Activated CD8-positive, alpha-beta T cell treated with anti-CD3 and anti-CD28 coated beads, Interleukin-2, amount 10 ng/mL, durations not matched to agents 7 days and 5 days (primary cell): ENCODE measurements around the gene PPP2R2C. TPM values are rescaled to one million over a fixed set of nuclear protein-coding genes. Genes with fewer than 3 reads are reported as not detected.
A peak's percentile ranks its signal among the peaks of the same experiment; 100 is the strongest.

Experiments
- ATAC-seq: fragments of 150-1000 bp; cut with Tn5 transposase; one replicate; pipeline ENCODE4 v1.10.0; 2021; ENCODE audit warnings: moderate library complexity
- CTCF ChIA-PET: fragments of 350-600 bp; sonication (Branson Sonifier 250); formaldehyde crosslinking; loops from one replicate; lab custom pipeline; 2021; ENCODE audit warnings: antibody characterized with exemption; lab: Charles Lee
- POLR2A ChIA-PET: fragments of 350-600 bp; sonication (Branson Sonifier 250); formaldehyde crosslinking; loops from one replicate; lab custom pipeline; 2021; ENCODE audit warnings: antibody characterized with exemption; lab: Charles Lee
- DNase-seq: peaks from one replicate; pipeline ENCODE4 v3.0.0-alpha.2; 2020
- H3K27ac Mint-ChIP-seq: one replicate; pipeline ENCODE4 v1.8.0; 2021; ENCODE audit warnings: mild to moderate bottlenecking, mixed read lengths
- H3K27me3 Mint-ChIP-seq: one replicate; pipeline ENCODE4 v1.8.0; 2021; ENCODE audit warnings: low read depth, mixed read lengths
- H3K36me3 Mint-ChIP-seq: one replicate; pipeline ENCODE4 v1.8.0; 2021; ENCODE audit warnings: low read depth, mixed read lengths
- H3K4me1 Mint-ChIP-seq: one replicate; pipeline ENCODE4 v1.8.0; 2021; ENCODE audit warnings: low read depth, mixed read lengths
- H3K4me3 Mint-ChIP-seq: one replicate; pipeline ENCODE4 v1.8.0; 2021; ENCODE audit warnings: mild to moderate bottlenecking, mixed read lengths
- H3K9me3 Mint-ChIP-seq: one replicate; pipeline ENCODE4 v1.8.0; 2022; ENCODE audit warnings: mixed read lengths; ENCODE audit not compliant: insufficient read depth
- total RNA-seq, 2 experiments: library from RNA; stranded (reverse); gene quantifications; one replicate each; pipeline ENCODE4 v1.2.3, GENCODE V29; 2021

PPP2R2C gene
- total RNA-seq, 2 experiments from 2014 or later, result not detected

DNA sequence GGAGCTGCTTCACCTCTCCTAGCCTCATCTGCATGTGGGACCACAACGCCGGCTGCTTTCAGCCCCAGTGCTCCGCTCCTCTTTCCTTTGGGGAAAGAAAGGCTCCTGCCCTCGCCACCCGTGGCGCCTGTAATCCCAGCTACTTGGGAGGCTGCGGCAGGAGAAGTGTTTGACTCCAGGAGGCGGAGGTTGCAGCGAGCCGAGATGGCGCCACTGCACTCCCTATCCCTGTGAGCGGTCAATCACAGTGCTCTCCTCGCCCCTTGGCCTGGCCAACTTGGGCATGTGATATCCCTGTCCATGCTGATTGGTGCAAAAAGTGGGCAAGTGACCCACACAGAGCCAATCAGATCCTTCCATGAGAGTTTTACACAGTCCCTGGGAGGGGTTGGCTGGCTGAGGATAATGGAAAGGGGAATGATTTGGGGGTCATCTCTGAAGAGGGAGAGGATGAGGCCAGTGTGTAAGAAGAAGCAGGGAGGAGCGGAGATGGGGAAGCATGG, 146.6 kb downstream of the PPP2R2C start:
- peaks cover 19% of the 10 kb centered on the region for H3K27me3 Mint-ChIP-seq

DNA sequence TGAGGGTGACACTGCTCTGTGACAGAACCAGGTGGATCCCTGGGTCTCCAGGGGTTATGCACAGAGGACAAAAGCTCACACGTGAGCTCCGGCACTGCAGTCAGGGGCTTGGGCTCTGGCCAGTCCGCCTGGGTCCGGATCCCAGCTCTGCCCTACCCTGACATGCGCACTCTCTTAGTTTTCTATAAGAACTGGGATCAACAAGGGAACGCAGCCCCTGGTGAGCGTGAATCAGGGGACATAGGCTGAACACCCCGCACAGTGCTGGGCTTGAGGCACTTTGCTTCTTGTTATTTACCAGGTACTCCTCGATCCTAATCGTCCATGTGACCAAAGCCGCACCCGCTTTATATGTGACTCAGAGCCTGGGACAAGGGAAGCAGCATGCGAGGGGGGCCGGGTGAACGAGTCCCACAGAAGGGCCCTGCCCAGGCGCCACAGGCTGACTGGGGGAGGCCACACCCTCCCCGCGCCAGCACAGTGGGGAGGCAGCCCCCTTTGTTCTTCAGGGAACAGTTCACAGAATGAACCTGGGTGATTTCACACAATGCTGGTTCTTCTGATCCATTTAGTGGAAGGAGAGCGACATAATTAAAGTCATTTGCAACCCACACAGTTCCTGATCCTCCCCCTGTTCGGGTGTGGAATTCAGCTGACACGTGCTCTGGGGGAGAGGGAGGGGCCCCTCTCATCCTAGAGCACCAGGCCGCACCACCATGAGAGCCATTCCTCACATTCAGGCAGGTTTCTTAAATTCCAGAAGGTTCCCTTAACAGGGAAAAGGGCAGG, 147.2 kb downstream of the PPP2R2C start:
- Mint-ChIP-seq H3K27me3 (peaks cover 19% of the 10 kb centered on the region), H3K27ac (no peak overlapping the region), H3K4me1 (peaks cover 26% of the 10 kb centered on the region), H3K4me3 (no peak overlapping the region), H3K36me3 (no peaks in the 10 kb centered on the region), H3K9me3 (no peaks in the 10 kb centered on the region)
- ATAC-seq (no peak), DNase-seq (peak; percentile 30)
- ChIA-PET POLR2A (no interaction called here), CTCF (interaction anchor here (0.7 to 15.4 kb wide), 3 partner anchors 61 to 74 kb away, joined by 3 to 226 read pairs (median 4); no protein-coding TSS in a partner anchor)

More for the DNA sequence above, 146.6 kb downstream of the PPP2R2C start:
- CTCF ChIA-PET, result interaction anchor here (0.7 to 15.4 kb wide), 3 partner anchors 50 to 74 kb away, joined by 3 to 226 read pairs (median 3); no protein-coding TSS in a partner anchor
- no peaks in the 10 kb centered on the region for H3K36me3 Mint-ChIP-seq
- no peak overlapping the region for H3K4me3 Mint-ChIP-seq
- DNase-seq, result no peak
- H3K27ac Mint-ChIP-seq, result no peak overlapping the region
- H3K9me3 Mint-ChIP-seq, result no peaks in the 10 kb centered on the region
- POLR2A ChIA-PET, result no interaction called here
- no peak for ATAC-seq
- peaks cover 24% of the 10 kb centered on the region for H3K4me1 Mint-ChIP-seq

DNA sequence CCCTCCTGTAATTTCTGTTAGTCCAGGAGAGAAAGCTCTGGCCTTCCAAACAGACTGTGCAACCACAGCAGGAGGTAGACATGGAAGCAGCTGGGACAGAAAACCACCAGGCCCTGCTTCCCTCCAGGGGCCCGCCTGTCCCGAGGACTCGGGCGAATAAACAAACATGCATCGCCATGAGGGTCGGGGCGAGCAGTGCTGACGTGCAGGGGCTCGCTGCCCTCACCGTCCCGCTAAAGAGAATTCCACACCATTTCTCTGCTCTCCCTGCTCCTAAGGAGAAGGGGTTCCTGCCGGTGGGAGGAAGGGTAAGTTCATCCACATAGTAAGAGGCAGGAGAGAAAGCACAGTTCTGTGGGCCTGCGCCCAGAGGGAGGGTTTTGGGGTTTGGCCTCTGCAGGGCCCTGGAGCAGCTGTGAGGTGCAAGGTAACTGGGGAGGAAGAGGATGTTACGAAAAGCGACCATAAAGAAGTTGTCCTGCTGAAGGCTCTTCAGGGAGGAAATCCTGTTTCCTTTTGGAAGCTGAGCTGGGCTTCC, 147.9 kb downstream of the PPP2R2C start:
- no peak for ATAC-seq
- Mint-ChIP-seq H3K9me3 (no peaks in the 10 kb centered on the region), H3K4me1 (peaks cover 26% of the 10 kb centered on the region), H3K36me3 (no peaks in the 10 kb centered on the region), H3K4me3 (no peak overlapping the region), H3K27ac (no peak overlapping the region), H3K27me3 (peaks cover 19% of the 10 kb centered on the region)
- ChIA-PET CTCF (interaction anchor here (1.3 to 15.4 kb wide), 3 partner anchors 8 to 73 kb away, joined by 4 to 226 read pairs (median 5); no protein-coding TSS in a partner anchor), POLR2A (no interaction called here)
- no peak for DNase-seq

DNA sequence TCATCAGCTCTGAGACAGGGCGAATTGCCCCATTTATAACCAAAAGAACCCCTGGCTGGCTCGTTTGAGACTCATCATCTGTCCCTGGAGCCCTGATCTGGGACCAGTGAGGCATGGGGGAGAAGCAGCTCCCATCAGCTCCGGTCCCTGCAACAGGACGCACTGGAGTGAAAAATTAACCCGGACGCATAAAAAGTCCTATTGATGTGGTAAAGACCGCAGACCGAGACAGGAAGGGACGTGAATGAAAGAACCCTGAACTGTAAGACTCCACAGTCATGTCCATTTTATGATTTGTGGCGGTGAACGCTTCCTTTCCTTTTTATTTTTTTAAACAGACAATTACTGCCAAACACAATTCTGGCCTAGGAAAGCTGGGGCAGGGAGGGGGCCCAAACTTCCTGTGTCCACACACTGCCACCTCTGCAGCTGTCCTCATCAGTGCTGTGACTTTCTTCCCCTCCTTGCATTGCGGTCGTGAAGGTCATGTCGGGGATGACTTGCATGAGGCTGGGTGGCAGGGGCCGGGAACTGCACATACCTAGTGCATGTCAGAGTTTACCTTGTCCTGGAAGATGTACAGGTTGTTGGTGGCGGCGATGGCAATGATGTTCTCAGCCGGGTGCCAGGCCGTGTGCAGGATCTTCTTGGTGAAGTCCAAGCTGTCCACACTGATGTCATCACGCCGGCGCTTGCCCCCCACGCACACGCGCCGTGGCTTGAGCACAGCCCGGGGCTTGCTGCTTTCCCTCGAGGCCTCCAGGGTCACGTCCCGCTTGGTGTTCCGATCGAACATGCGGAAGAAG, 149.4 kb downstream of the PPP2R2C start:
- Mint-ChIP-seq H3K27ac (no peak overlapping the region), H3K4me3 (no peak overlapping the region), H3K4me1 (peaks cover 26% of the 10 kb centered on the region), H3K36me3 (no peaks in the 10 kb centered on the region), H3K27me3 (peaks cover 16% of the 10 kb centered on the region), H3K9me3 (no peaks in the 10 kb centered on the region)
- DNase-seq (peak; percentile 31), ATAC-seq (no peak)
- POLR2A ChIA-PET, result no interaction called here
- CTCF ChIA-PET, result interaction anchor here (1.1 to 15.4 kb wide), 3 partner anchors 9 to 325 kb away, joined by 3 to 226 read pairs (median 5); no protein-coding TSS in a partner anchor

DNA sequence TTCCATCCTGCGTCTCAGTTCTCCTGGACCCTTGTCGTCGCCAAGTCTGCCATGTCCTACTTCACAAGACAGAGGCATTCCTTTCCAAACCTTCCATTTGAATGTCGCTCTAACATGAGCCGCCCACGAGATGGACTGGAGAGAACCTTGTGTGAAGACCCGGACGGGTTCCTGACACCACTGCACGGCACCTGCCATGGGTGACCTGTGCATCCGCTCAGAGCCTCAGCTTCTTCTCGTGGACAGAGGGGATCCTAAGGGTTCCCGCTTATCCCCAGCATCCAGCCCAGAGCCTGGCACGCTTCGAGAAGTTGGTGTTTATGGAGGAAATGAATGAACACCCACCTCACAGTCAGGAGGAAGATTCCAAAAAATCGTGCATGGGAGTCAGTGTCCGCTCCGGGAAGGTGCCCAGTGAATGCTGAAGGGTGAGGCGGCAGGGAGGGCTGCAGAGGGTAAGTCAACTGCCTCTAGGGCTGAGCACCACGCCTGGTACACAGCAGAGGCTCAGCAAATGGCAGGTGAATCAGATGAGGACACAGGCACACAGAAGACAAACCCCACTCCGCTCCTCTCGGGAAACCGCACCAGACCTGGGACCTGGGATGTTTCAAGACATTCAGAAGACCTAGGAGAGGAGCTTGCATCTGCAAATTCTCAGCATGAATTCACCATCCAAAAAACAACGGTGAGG, 150.2 kb downstream of the PPP2R2C start:
- POLR2A ChIA-PET, result no interaction called here
- Mint-ChIP-seq H3K27ac (no peak overlapping the region), H3K27me3 (peaks cover 16% of the 10 kb centered on the region), H3K4me1 (peaks cover 26% of the 10 kb centered on the region), H3K4me3 (no peak overlapping the region), H3K36me3 (no peaks in the 10 kb centered on the region), H3K9me3 (no peaks in the 10 kb centered on the region)
- no peak for ATAC-seq
- CTCF ChIA-PET, result interaction anchor here (15.4 kb wide), 1 partner anchor 71 kb away, joined by 226 read pairs; no protein-coding TSS in a partner anchor
- no peak for DNase-seq

DNA sequence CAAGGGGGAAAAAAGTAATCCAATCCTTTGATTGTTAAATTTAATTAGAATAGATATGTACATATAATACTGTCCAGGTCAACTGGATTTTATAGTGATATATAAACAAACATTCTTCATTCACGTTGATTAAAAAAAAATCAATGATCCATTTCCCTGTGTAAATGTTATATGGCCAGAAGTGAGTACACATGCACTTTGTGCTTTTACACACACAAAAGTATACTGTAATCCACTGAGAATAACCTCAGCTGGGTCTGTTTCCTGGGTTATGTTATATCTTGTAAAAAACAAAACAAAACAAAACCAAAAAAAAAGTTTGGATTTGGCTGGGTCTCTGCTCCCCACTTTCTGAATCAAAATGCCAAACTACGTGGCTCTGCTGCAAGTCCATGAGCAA, 151.1 kb downstream of the PPP2R2C start:
- Mint-ChIP-seq H3K27ac (no peak overlapping the region), H3K4me3 (no peak overlapping the region), H3K4me1 (peaks cover 26% of the 10 kb centered on the region), H3K36me3 (no peaks in the 10 kb centered on the region), H3K9me3 (no peaks in the 10 kb centered on the region), H3K27me3 (peaks cover 15% of the 10 kb centered on the region)
- POLR2A ChIA-PET, result no interaction called here
- no peak for DNase-seq
- CTCF ChIA-PET, result interaction anchor here (1.5 to 15.4 kb wide), 2 partner anchors 9 to 70 kb away, joined by 7 to 226 read pairs; no protein-coding TSS in a partner anchor
- ATAC-seq, result no peak

DNA sequence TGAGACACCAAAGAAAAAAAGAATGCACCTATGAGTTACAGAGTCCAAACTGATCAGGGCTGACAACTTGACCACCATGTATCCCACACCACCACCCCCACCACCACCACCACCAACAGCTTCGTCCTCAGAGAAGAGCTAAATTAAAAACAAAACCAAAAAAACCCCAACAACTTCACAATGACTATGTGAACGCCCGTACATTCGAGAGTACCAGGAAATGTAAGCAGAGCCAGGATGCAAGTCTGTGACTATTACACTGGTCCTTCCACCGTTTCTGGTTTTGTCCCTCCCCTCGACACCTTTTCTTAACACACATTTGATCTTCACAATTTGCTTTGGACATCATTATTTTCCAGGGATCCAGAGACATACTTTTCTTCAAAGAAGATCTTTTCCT, 151.8 kb downstream of the PPP2R2C start:
- ATAC-seq (no peak), DNase-seq (no peak)
- peaks cover 11% of the 10 kb centered on the region for H3K27me3 Mint-ChIP-seq
- CTCF ChIA-PET, result interaction anchor here (1.2 to 15.4 kb wide), 3 partner anchors 10 to 69 kb away, joined by 7 to 226 read pairs (median 7); no protein-coding TSS in a partner anchor
- H3K27ac Mint-ChIP-seq, result no peak overlapping the region
- H3K4me1 Mint-ChIP-seq, result peaks cover 26% of the 10 kb centered on the region
- H3K4me3 Mint-ChIP-seq, result no peak overlapping the region
- POLR2A ChIA-PET, result no interaction called here
- H3K9me3 Mint-ChIP-seq, result no peaks in the 10 kb centered on the region
- H3K36me3 Mint-ChIP-seq, result no peaks in the 10 kb centered on the region

DNA sequence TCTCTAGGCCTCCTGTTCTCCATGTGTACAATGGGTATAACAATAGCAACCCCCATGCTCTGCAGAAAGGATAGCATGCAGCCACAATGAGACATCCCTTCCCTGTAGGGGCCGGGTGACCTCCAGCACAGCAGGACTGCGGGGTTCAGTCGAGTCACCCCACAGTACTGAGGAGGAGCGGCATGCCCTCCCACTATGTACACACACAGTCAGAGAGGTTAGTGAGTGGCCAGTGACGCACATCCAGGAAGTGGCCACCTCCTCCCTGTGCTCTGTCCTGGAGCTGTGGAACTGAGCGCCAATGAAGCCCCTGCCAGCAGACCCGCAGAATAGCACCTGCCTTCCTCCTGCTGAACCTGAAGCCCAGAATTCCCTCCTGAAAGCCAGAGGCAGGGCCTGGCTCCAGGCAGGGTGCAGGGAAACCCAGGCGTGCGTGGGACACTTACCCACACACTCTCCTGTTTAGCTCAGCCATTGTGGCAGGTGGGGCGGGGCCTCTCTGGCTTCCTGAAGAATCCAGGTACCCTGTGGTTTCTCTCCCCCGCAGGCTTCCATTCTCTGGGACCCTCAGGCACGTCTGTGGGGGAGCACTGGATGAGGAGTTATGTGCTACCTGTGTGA, 152.8 kb downstream of the PPP2R2C start:
- no peak overlapping the region for H3K27ac Mint-ChIP-seq
- peaks cover 4% of the 10 kb centered on the region for H3K27me3 Mint-ChIP-seq
- H3K4me3 Mint-ChIP-seq, result no peak overlapping the region
- H3K36me3 Mint-ChIP-seq, result no peaks in the 10 kb centered on the region
- peaks cover 21% of the 10 kb centered on the region for H3K4me1 Mint-ChIP-seq
- no peak for DNase-seq
- ChIA-PET POLR2A (no interaction called here), CTCF (interaction anchor here (1.2 to 15.4 kb wide), 3 partner anchors 11 to 68 kb away, joined by 7 to 226 read pairs (median 7); no protein-coding TSS in a partner anchor)
- no peaks in the 10 kb centered on the region for H3K9me3 Mint-ChIP-seq
- ATAC-seq, result no peak

DNA sequence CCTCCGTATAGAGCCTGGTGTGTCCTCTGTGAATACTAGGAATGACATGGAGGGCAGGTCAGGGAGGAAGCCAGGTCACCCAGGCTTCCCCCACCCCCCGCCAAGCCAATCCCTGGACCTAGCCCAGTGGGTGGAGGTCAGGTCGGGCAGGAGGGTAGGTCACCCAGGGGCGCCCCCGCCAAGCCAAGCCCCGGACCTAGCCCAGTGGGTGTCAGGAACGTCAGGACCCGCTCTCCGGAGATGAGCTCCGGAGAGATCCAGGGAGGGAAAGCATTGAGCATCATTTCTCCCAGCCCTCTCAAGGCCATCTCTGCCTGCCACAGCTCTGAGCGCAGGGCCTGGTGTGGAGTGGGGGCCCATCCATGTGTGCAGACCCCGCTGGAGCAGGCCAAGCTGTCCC, 154.2 kb downstream of the PPP2R2C start:
- CTCF ChIA-PET, result no interaction called here
- ATAC-seq, result no peak
- POLR2A ChIA-PET, result no interaction called here
- Mint-ChIP-seq H3K4me1 (peaks cover 15% of the 10 kb centered on the region), H3K9me3 (no peaks in the 10 kb centered on the region), H3K27ac (no peak overlapping the region), H3K36me3 (no peaks in the 10 kb centered on the region), H3K4me3 (no peak overlapping the region), H3K27me3 (peaks cover 4% of the 10 kb centered on the region)
- no peak for DNase-seq

DNA sequence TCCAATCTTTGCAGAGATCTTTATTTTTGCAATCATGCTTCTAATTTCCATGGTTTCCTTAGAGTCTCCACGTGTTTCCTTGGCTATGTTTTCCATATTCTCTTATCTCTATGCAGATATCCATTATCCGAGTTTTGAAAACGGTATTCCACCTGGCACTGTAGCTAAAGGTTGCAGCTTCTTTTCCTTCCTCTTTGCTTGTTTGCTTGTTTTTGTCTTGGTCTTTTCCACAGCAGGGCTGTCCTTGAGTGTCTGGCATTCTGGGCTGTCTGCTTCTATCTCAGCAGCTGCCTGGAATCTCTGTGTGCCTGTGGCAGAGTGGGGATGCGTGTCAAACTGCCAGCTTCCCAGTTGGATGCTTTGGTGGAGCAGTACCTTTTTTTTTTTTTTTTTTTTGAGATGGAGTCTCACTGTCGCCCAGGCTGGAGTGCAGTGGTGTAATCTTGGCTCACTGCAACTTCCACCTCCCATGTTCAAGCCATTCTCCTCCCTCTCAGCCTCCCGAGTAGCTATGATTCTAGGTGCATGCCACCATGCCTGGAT, 155.9 kb downstream of the PPP2R2C start:
- H3K36me3 Mint-ChIP-seq, result no peaks in the 10 kb centered on the region
- no peak overlapping the region for H3K4me3 Mint-ChIP-seq
- H3K4me1 Mint-ChIP-seq, result peaks cover 5% of the 10 kb centered on the region
- no peak overlapping the region for H3K27ac Mint-ChIP-seq
- H3K27me3 Mint-ChIP-seq, result peaks cover 9% of the 10 kb centered on the region
- POLR2A ChIA-PET, result no interaction called here
- no peak for DNase-seq
- no peaks in the 10 kb centered on the region for H3K9me3 Mint-ChIP-seq
- no peak for ATAC-seq
- CTCF ChIA-PET, result interaction anchor here (1.2 to 1.9 kb wide), 2 partner anchors 16 to 65 kb away, joined by 3 to 7 read pairs; no protein-coding TSS in a partner anchor
